ENCODE data around the gene MBOAT2. TPM values are rescaled to one million over a fixed set of nuclear protein-coding genes. Genes with fewer than 3 reads are reported as not detected.

Gene MBOAT2
- total RNA-seq, 1 experiment from 2014 or later, result 34.8 TPM

DNA sequence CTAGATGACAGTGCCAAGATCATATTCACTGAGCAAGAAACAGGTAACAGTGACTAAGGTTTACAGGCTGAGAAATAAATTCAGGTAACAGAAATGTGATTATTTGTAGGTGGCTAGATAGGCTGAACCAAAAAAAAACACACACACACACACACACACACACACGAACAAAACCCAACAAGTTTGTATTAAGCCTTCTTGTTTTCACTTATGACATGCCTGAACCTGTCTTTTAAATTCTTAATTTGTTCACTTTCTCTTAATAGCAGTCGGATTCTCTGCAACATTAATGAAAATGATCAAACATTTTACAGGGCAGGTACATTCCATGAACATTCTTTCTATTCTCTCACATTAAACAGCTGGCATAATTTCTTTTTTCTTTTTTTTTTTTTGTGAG lies 147.3 kb downstream of the MBOAT2 start:
- intact Hi-C loops (cut with micrococcal nuclease; ENCODE audit: unreplicated experiment) (no loop called here), in situ Hi-C loops (cut with HindIII; ENCODE audit: low pct_unique_long_range_greater_than_20kb, low sequenced_read_pairs) (no loop called here)
- TF ChIP-seq SIN3A (IDR thresholded peaks at IDR 0.05; ENCODE audit: borderline replicate concordance, insufficient read depth, low read depth, low read length), result no peak
- TF ChIP-seq, protein P1, sequence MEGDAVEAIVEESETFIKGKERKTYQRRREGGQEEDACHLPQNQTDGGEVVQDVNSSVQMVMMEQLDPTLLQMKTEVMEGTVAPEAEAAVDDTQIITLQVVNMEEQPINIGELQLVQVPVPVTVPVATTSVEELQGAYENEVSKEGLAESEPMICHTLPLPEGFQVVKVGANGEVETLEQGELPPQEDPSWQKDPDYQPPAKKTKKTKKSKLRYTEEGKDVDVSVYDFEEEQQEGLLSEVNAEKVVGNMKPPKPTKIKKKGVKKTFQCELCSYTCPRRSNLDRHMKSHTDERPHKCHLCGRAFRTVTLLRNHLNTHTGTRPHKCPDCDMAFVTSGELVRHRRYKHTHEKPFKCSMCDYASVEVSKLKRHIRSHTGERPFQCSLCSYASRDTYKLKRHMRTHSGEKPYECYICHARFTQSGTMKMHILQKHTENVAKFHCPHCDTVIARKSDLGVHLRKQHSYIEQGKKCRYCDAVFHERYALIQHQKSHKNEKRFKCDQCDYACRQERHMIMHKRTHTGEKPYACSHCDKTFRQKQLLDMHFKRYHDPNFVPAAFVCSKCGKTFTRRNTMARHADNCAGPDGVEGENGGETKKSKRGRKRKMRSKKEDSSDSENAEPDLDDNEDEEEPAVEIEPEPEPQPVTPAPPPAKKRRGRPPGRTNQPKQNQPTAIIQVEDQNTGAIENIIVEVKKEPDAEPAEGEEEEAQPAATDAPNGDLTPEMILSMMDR (IDR thresholded peaks at IDR 0.05), result no peak
- TF ChIP-seq, protein P2, sequence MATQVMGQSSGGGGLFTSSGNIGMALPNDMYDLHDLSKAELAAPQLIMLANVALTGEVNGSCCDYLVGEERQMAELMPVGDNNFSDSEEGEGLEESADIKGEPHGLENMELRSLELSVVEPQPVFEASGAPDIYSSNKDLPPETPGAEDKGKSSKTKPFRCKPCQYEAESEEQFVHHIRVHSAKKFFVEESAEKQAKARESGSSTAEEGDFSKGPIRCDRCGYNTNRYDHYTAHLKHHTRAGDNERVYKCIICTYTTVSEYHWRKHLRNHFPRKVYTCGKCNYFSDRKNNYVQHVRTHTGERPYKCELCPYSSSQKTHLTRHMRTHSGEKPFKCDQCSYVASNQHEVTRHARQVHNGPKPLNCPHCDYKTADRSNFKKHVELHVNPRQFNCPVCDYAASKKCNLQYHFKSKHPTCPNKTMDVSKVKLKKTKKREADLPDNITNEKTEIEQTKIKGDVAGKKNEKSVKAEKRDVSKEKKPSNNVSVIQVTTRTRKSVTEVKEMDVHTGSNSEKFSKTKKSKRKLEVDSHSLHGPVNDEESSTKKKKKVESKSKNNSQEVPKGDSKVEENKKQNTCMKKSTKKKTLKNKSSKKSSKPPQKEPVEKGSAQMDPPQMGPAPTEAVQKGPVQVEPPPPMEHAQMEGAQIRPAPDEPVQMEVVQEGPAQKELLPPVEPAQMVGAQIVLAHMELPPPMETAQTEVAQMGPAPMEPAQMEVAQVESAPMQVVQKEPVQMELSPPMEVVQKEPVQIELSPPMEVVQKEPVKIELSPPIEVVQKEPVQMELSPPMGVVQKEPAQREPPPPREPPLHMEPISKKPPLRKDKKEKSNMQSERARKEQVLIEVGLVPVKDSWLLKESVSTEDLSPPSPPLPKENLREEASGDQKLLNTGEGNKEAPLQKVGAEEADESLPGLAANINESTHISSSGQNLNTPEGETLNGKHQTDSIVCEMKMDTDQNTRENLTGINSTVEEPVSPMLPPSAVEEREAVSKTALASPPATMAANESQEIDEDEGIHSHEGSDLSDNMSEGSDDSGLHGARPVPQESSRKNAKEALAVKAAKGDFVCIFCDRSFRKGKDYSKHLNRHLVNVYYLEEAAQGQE (IDR thresholded peaks at IDR 0.05; ENCODE audit: insufficient read depth in 1 of 2, low read depth in 2 of 2, low read length in 1 of 2), result no peak
- TF ChIP-seq POLR2AphosphoS5 (IDR thresholded peaks at IDR 0.05; ENCODE audit: low read depth, low read length), result no peak
- TF ChIP-seq TCF7L2 (IDR thresholded peaks at IDR 0.05; ENCODE audit: low read depth, low read length), result no peak
- ChIA-PET CTCF (interaction anchor here (0.7 kb wide), 1 partner anchor 13 kb away, joined by 3 read pairs; no protein-coding TSS in a partner anchor), POLR2A (no interaction called here)
- Histone ChIP-seq H3K36me3 (ENCODE audit: control insufficient read depth, insufficient read depth, low read length) (no peaks in the 10 kb centered on the region), H3K4me1 (ENCODE audit: control insufficient read depth, insufficient read depth, low read length) (no peaks in the 10 kb centered on the region), H3K9me3 (ENCODE audit: control insufficient read depth, insufficient read depth, low read depth, low read length) (no peaks in the 10 kb centered on the region), H3K27me3 (ENCODE audit: control insufficient read depth, insufficient read depth, low read length) (no peaks in the 10 kb centered on the region), H3K27ac (ENCODE audit: low read length) (no peak overlapping the region), H3K4me3 (ENCODE audit: low read depth in 2 of 2, low read length in 2 of 2) (no peak overlapping the region)
- ATAC-seq (no peak), DNase-seq (ENCODE audit: low read depth, low spot score) (no peak)
- no TSS peak for BruUV-seq (replicated peaks)

DNA sequence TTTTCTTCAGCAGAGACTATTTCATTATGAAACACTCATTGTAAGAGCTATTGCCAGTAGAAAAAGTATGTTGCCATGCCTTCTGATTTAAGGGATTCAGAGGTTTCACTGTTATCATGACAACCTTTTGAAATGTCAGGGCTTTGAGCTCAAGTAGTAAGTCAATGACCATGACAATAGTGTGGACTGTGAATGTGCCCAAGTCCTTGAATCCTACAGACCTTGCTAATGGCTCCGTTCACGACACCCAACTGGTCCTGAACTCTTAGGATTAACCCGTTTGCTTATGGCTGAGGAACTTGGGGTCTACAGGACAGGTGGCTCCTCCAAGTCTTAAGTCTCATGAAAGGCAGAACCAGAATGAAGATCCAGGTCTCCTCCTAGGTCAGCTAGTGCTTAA lies 148.5 kb downstream of the MBOAT2 start:
- H3K27ac ChIP-seq (ENCODE audit: low read length), result no peak overlapping the region
- no TSS peak for BruUV-seq (replicated peaks)
- intact Hi-C loops (cut with micrococcal nuclease; ENCODE audit: unreplicated experiment), result no loop called here
- CTCF ChIA-PET, result interaction anchor here (0.6 kb wide), 1 partner anchor 21 kb away, joined by 6 read pairs; no protein-coding TSS in a partner anchor
- no peak for DNase-seq (ENCODE audit: low read depth, low spot score)
- in situ Hi-C loops (cut with HindIII; ENCODE audit: low pct_unique_long_range_greater_than_20kb, low sequenced_read_pairs), result no loop called here
- no peaks in the 10 kb centered on the region for H3K9me3 ChIP-seq (ENCODE audit: control insufficient read depth, insufficient read depth, low read depth, low read length)
- no peaks in the 10 kb centered on the region for H3K36me3 ChIP-seq (ENCODE audit: control insufficient read depth, insufficient read depth, low read length)
- POLR2A ChIA-PET, result interaction anchor here (0.5 kb wide), 1 partner anchor 1937 kb away, joined by 10 read pairs; no protein-coding TSS in a partner anchor
- H3K4me1 ChIP-seq (ENCODE audit: control insufficient read depth, insufficient read depth, low read length), result no peaks in the 10 kb centered on the region
- H3K4me3 ChIP-seq (ENCODE audit: low read depth in 2 of 2, low read length in 2 of 2), result no peak overlapping the region
- TF ChIP-seq POLR2AphosphoS5 (IDR thresholded peaks at IDR 0.05; ENCODE audit: low read depth, low read length) (no peak), SIN3A (IDR thresholded peaks at IDR 0.05; ENCODE audit: borderline replicate concordance, insufficient read depth, low read depth, low read length) (no peak), TCF7L2 (IDR thresholded peaks at IDR 0.05; ENCODE audit: low read depth, low read length) (no peak)
- TF ChIP-seq, protein P1 (IDR thresholded peaks at IDR 0.05), result no peak
- TF ChIP-seq, protein P2 (IDR thresholded peaks at IDR 0.05; ENCODE audit: insufficient read depth in 1 of 2, low read depth in 2 of 2, low read length in 1 of 2), result no peak
- no peaks in the 10 kb centered on the region for H3K27me3 ChIP-seq (ENCODE audit: control insufficient read depth, insufficient read depth, low read length)
- no peak for ATAC-seq

Measured in Panc1 (cell line).